Liver (tissue), 9 donors: ENCODE data around the gene FBXW9. TPM values are rescaled to one million over a fixed set of nuclear protein-coding genes. Genes with fewer than 3 reads are reported as not detected.

Experiments
- DNase-seq: peaks from one replicate; pipeline ENCODE4 v3.0.0-alpha.2; 2017; ENCODE audit warnings: low spot score
- H3K27ac ChIP-seq, 2 donors: one replicate each; pipeline ENCODE4 v1.7.0; 2013; ENCODE audit warnings: inconsistent platforms in 2 of 2, low read length in 2 of 2, control low read depth in 1 of 2, low read depth in 1 of 2, mild to moderate bottlenecking in 1 of 2
- H3K27me3 ChIP-seq, 4 donors: one replicate each; pipeline versions ENCODE4 v1.6.1 to v1.7.0; 2013; ENCODE audit warnings: low read length in 3 of 4, inconsistent platforms in 1 of 4, mild to moderate bottlenecking in 1 of 4, moderate library complexity in 1 of 4; ENCODE audit not compliant: control insufficient read depth in 4 of 4, insufficient read depth in 4 of 4
- H3K36me3 ChIP-seq, 4 donors: one replicate each; pipeline versions ENCODE4 v1.6.1 to v1.7.0; 2013; ENCODE audit warnings: low read length in 3 of 4, mild to moderate bottlenecking in 3 of 4, low read depth in 1 of 4, moderate library complexity in 1 of 4; ENCODE audit not compliant: control insufficient read depth in 4 of 4, insufficient read depth in 3 of 4
- H3K4me1 ChIP-seq, 4 donors: one replicate each; pipeline versions ENCODE4 v1.6.1 to v1.7.0; 2013; ENCODE audit warnings: low read length in 3 of 4, mild to moderate bottlenecking in 3 of 4, moderate library complexity in 1 of 4; ENCODE audit not compliant: control insufficient read depth in 4 of 4, insufficient read depth in 4 of 4
- H3K4me3 ChIP-seq, 3 donors: one replicate each; pipeline versions ENCODE4 v1.6.1 to v1.7.0; 2013; ENCODE audit warnings: low read length in 3 of 3, control low read depth in 1 of 3, low read depth in 1 of 3, mild to moderate bottlenecking in 1 of 3
- H3K9ac ChIP-seq, 2 donors: one replicate each; pipeline ENCODE4 v1.7.0; 2013; ENCODE audit warnings: low read length in 2 of 2, mild to moderate bottlenecking in 2 of 2, moderate library complexity in 2 of 2, control low read depth in 1 of 2, low read depth in 1 of 2
- H3K9me3 ChIP-seq, 4 donors: one replicate each; pipeline versions ENCODE4 v1.6.1 to v1.7.0; 2013; ENCODE audit warnings: low read length in 3 of 4; ENCODE audit not compliant: control insufficient read depth in 4 of 4
- ATF3 ChIP-seq: IDR thresholded peaks from 2 replicates; pipeline ENCODE4 v1.6.1; 2016; ENCODE audit warnings: antibody characterized with exemption
- CTCF ChIP-seq: fragments of 150-350 bp; IDR thresholded peaks from 2 replicates; pipeline ENCODE4 v1.5.1; 2017; ENCODE audit warnings: improper control_type of control experiment, low read depth, low read length; ENCODE audit not compliant: missing input control
- EGR1 ChIP-seq, 2 donors: IDR thresholded peaks; 2 replicates each; pipeline ENCODE4 v1.6.1; 2016 to 2018; ENCODE audit warnings: antibody characterized with exemption in 2 of 2, low read depth in 2 of 2
- FOXA1 ChIP-seq: IDR thresholded peaks from 2 replicates; pipeline ENCODE4 v1.6.1; 2016; ENCODE audit warnings: antibody characterized with exemption
- FOXA2 ChIP-seq: IDR thresholded peaks from 2 replicates; pipeline ENCODE4 v1.6.1; 2016; ENCODE audit warnings: antibody characterized with exemption
- GABPA ChIP-seq, 2 donors: IDR thresholded peaks in 1 of 2; conservative IDR thresholded peaks in 1 of 2; 2 replicates each; pipeline ENCODE4 v1.6.1; 2016; ENCODE audit warnings: antibody characterized with exemption in 2 of 2, mild to moderate bottlenecking in 1 of 2, moderate library complexity in 1 of 2
- HNF4G ChIP-seq: IDR thresholded peaks from 2 replicates; pipeline ENCODE4 v1.6.1; 2016; ENCODE audit warnings: antibody characterized with exemption
- JUND ChIP-seq, 2 donors: IDR thresholded peaks; 2 replicates each; pipeline ENCODE4 v1.6.1; 2016; ENCODE audit warnings: antibody characterized with exemption in 2 of 2
- MAX ChIP-seq: IDR thresholded peaks from 2 replicates; pipeline ENCODE4 v1.6.1; 2016; ENCODE audit warnings: antibody characterized with exemption
- NR2F2 ChIP-seq: IDR thresholded peaks from 2 replicates; pipeline ENCODE4 v1.6.1; 2016; ENCODE audit warnings: antibody characterized with exemption
- RAD21 ChIP-seq, 2 donors: IDR thresholded peaks; 2 replicates each; pipeline ENCODE4 v1.6.1; 2016; ENCODE audit warnings: antibody characterized with exemption in 2 of 2, mild to moderate bottlenecking in 2 of 2
- REST ChIP-seq: IDR thresholded peaks from 2 replicates; pipeline ENCODE4 v1.6.1; 2016; ENCODE audit warnings: antibody characterized with exemption, mild to moderate bottlenecking
- RXRA ChIP-seq, 2 donors: IDR thresholded peaks; 2 replicates each; pipeline ENCODE4 v1.6.1; 2017 to 2018; ENCODE audit warnings: antibody characterized with exemption in 2 of 2, mild to moderate bottlenecking in 1 of 2
- SP1 ChIP-seq: IDR thresholded peaks from 2 replicates; pipeline ENCODE4 v1.6.1; 2018; ENCODE audit warnings: antibody characterized with exemption, mild to moderate bottlenecking
- TAF1 ChIP-seq: conservative IDR thresholded peaks from 2 replicates; pipeline ENCODE4 v1.6.1; 2016; ENCODE audit warnings: antibody characterized with exemption, mild to moderate bottlenecking
- YY1 ChIP-seq: IDR thresholded peaks from 2 replicates; pipeline ENCODE4 v1.6.1; 2016; ENCODE audit warnings: antibody characterized with exemption, mild to moderate bottlenecking
- ZBTB33 ChIP-seq: IDR thresholded peaks from 2 replicates; pipeline ENCODE4 v1.6.1; 2016; ENCODE audit warnings: antibody characterized with exemption
- WGBS: extraction: QIAGEN DNeasy Blood & Tissue Kit; methylation state at CpG from one replicate; pipeline ENCODE4 v1.1.7; 2013; 5-methylcytosine and 5-hydroxymethylcytosine counted together
- polyA plus RNA-seq, 2 donors: library from polyadenylated mRNA; stranded (reverse) in 1 of 2; unstranded in 1 of 2; fragments of 200-250 nt in 1 of 2; fragments of >200 nt in 1 of 2; fragmentation: Nextera tagmentation in 1 of 2; extraction: Ambion mirVana in 1 of 2; gene quantifications; one replicate each; pipeline versions ENCODE4 v1.2.1 to v1.2.3, GENCODE V29; 2013 to 2015
- total RNA-seq, 2 donors: library from RNA; depleted of rRNA; stranded (reverse); fragments of >200 nt; gene quantifications; one replicate each; pipeline ENCODE4 v1.2.3, GENCODE V29; 2014
- donor health status: healthy.
- donor health status: healthy.
- donor health status: healthy.
- donor health status: healthy.
- donor health status: healthy.

FBXW9 gene
- total and polyA plus RNA-seq, 4 donors: 2.3 to 4.0 (median 3.0) TPM

- H3K9ac ChIP-seq: peak overlapping the region; percentile 88 to 97
- H3K4me3 ChIP-seq: peak overlapping the region; percentile 74 to 99 (median 89)
- H3K36me3 ChIP-seq: peaks cover 0 to 11% (median 1%) of the 10 kb centered on the region in 4 donors
- TF ChIP-seq FOXA1: no peak
- TF ChIP-seq MAX: no peak
- TF ChIP-seq YY1: no peak
- TF ChIP-seq CTCF: no peak
- TF ChIP-seq ZBTB33: no peak
- no peak for TF ChIP-seq RAD21 (IDR thresholded peaks at IDR 0.05)
- TF ChIP-seq REST: no peak
- TF ChIP-seq NR2F2: no peak
- TF ChIP-seq EGR1 (IDR thresholded peaks at IDR 0.05; ENCODE audit: low read depth in 2 of 2): no peak
- no peak for TF ChIP-seq FOXA2
- TF ChIP-seq GABPA (IDR thresholded peaks at IDR 0.05 in 1 of 2, conservative IDR thresholded peaks at IDR 0.05 in 1 of 2): no peak
- TF ChIP-seq JUND (IDR thresholded peaks at IDR 0.05): no peak
- no peak for TF ChIP-seq RXRA (IDR thresholded peaks at IDR 0.05)
- TF ChIP-seq HNF4G: no peak
- TF ChIP-seq TAF1: no peak
- no peak for TF ChIP-seq ATF3
- TF ChIP-seq SP1: no peak
- H3K9me3 ChIP-seq: no peaks in the 10 kb centered on the region
- peak overlapping the region; percentile 95 to 96 for H3K27ac ChIP-seq
- under 1% methylated on average over 24 of the region's 24 CpGs for whole genome bisulfite sequencing
- no peaks in the 10 kb centered on the region for H3K27me3 ChIP-seq
- peak; percentile 71 for DNase-seq
- peaks cover 19 to 46% (median 41%) of the 10 kb centered on the region in 4 donors for H3K4me1 ChIP-seq
Measured at GRCh38 chr19:12668932-12669269, 27.5 kb downstream of the FBXW9 start.

- WGBS: 76% methylated on average over 8 of the region's 8 CpGs
- Histone ChIP-seq H3K4me3 (peak overlapping the region; percentile 74 to 99 (median 89)), H3K9me3 (no peaks in the 10 kb centered on the region), H3K27me3 (no peaks in the 10 kb centered on the region), H3K9ac (peak overlapping the region in 1 of 2 donors; percentile 88), H3K27ac (peak overlapping the region; percentile 95 to 96), H3K4me1 (peaks cover 19 to 46% (median 41%) of the 10 kb centered on the region in 4 donors), H3K36me3 (peaks cover 0 to 17% (median under 1%) of the 10 kb centered on the region in 4 donors)
- no peak for TF ChIP-seq CTCF
- no peak for TF ChIP-seq EGR1 (IDR thresholded peaks at IDR 0.05; ENCODE audit: low read depth in 2 of 2)
- no peak for TF ChIP-seq ATF3
- no peak for TF ChIP-seq RAD21 (IDR thresholded peaks at IDR 0.05)
- no peak for TF ChIP-seq NR2F2
- TF ChIP-seq SP1: no peak
- DNase-seq: no peak
Measured at GRCh38 chr19:12668346-12668745, 28.1 kb downstream of the FBXW9 start.
